CD8-positive, alpha-beta memory T cell (primary cell): ENCODE measurements around the gene CDHR3. TPM values are rescaled to one million over a fixed set of nuclear protein-coding genes. Genes with fewer than 3 reads are reported as not detected.

Experiments used
- CTCF ChIA-PET: fragments of 350-600 bp; sonication (Branson Sonifier 250); formaldehyde crosslinking; loops from one replicate; lab custom pipeline; 2021; ENCODE audit warnings: antibody characterized with exemption; lab: Charles Lee
- POLR2A ChIA-PET: fragments of 350-600 bp; sonication (Branson Sonifier 250); formaldehyde crosslinking; loops from one replicate; lab custom pipeline; 2021; ENCODE audit warnings: antibody characterized with exemption; lab: Charles Lee
- DNase-seq, 5 donors: peaks; one replicate each; pipeline versions ENCODE4 v3.0.0 to v3.0.0-alpha.2; 2020 to 2022; ENCODE audit warnings: mixed read lengths in 1 of 5
- H3K27ac ChIP-seq: one replicate; pipeline ENCODE4 v1.7.0; 2013; ENCODE audit warnings: low read depth, mild to moderate bottlenecking, low read length, moderate library complexity
- H3K27me3 ChIP-seq: 2 replicates; pipeline ENCODE4 v1.7.0; 2013; ENCODE audit warnings: low read length, mild to moderate bottlenecking; ENCODE audit not compliant: insufficient read depth, poor library complexity, severe bottlenecking
- H3K36me3 ChIP-seq: 2 replicates; pipeline ENCODE4 v1.7.0; 2013; ENCODE audit warnings: mild to moderate bottlenecking, low read length, moderate library complexity; ENCODE audit not compliant: insufficient read depth
- H3K4me1 ChIP-seq: 2 replicates; pipeline ENCODE4 v1.7.0; 2013; ENCODE audit warnings: mild to moderate bottlenecking, low read length, moderate library complexity; ENCODE audit not compliant: insufficient read depth
- H3K4me3 ChIP-seq: 2 replicates; pipeline ENCODE4 v1.7.0; 2013; ENCODE audit warnings: mild to moderate bottlenecking, low read length
- H3K9me3 ChIP-seq: 2 replicates; pipeline ENCODE4 v1.7.0; 2013; ENCODE audit warnings: mild to moderate bottlenecking, low read length
- H3K27ac Mint-ChIP-seq, 8 donors: one replicate each; pipeline ENCODE4 v1.8.0; 2020 to 2021; ENCODE audit warnings: mixed read lengths in 8 of 8, mild to moderate bottlenecking in 6 of 8, inconsistent platforms in 3 of 8, moderate library complexity in 3 of 8
- H3K27me3 Mint-ChIP-seq, 2 donors: one replicate each; pipeline ENCODE4 v1.8.0; 2020 to 2021; ENCODE audit warnings: mixed read lengths in 2 of 2, mild to moderate bottlenecking in 1 of 2, moderate library complexity in 1 of 2
- H3K36me3 Mint-ChIP-seq, 3 donors: one replicate each; pipeline ENCODE4 v1.8.0; 2020 to 2021; ENCODE audit warnings: mixed read lengths in 3 of 3, inconsistent platforms in 1 of 3, mild to moderate bottlenecking in 1 of 3
- H3K4me1 Mint-ChIP-seq, 3 donors: one replicate each; pipeline ENCODE4 v1.8.0; 2020 to 2021; ENCODE audit warnings: mixed read lengths in 3 of 3, inconsistent platforms in 1 of 3, mild to moderate bottlenecking in 1 of 3
- H3K4me3 Mint-ChIP-seq, 7 donors: one replicate each; pipeline ENCODE4 v1.8.0; 2020 to 2021; ENCODE audit warnings: mixed read lengths in 7 of 7, mild to moderate bottlenecking in 6 of 7, moderate library complexity in 4 of 7, inconsistent platforms in 2 of 7
- H3K9me3 Mint-ChIP-seq, 5 donors: one replicate each; pipeline ENCODE4 v1.8.0; 2020 to 2022; ENCODE audit warnings: mixed read lengths in 5 of 5, mild to moderate bottlenecking in 3 of 5, moderate library complexity in 2 of 5, inconsistent platforms in 1 of 5
- polyA plus RNA-seq: library from polyadenylated mRNA; unstranded; fragments of 300-500 nt; fragmentation: Illumina TruSeq; gene quantifications from one replicate; pipeline ENCODE4 v1.2.3, GENCODE V29; 2021
- total RNA-seq, 2 experiments: library from RNA; stranded (reverse); gene quantifications; one replicate each; pipeline ENCODE4 v1.2.3, GENCODE V29; 2021

CDHR3 gene
- total and polyA plus RNA-seq, 3 experiments from 2014 or later, result 0.55 to 1.7 (median 1.4) TPM

DNA sequence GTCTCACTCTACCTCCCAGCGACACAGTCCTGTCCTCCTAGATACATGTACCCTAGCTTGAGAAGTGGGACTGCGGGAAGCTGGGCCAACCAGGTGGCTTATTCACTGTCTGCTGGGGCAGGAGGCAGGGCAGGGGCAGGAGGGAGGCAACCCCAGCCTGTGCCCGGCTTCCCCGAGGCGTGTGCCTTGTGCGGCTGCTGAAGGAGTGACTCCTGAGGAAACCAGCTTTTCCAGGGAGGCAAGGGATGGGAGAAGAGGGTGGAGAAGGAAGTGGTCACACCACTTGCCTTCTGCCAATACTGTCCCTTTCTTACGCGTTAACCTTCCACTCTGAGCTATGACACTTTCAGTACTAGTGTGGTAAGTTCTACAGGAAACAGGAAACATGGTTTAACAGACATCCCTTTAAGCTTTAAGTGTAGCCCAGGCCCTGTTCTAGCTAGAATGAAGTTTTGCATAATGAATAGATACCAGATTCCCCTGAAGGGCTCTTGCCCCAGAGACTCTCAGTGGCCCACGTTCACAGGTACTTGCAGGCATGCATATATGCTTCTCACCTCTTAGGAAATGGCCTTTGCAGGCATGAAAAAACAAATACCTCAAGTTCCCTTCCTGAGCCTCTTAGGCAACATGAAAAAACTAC is 108.4 kb downstream of the CDHR3 start:
- POLR2A ChIA-PET, result interaction anchor here (0.6 to 2.2 kb wide), 6 partner anchors 11 to 64 kb away, joined by 3 to 28 read pairs (median 4); partner anchors contain the start of gene SYPL1
- Mint-ChIP-seq H3K27ac (peak overlapping the region; percentile 83 to 97 (median 90)), H3K4me1 (peaks cover 38 to 46% (median 38%) of the 10 kb centered on the region in 3 donors), H3K36me3 (no peaks in the 10 kb centered on the region), H3K4me3 (peak overlapping the region; percentile 35 to 83 (median 81)), H3K27me3 (no peaks in the 10 kb centered on the region), H3K9me3 (no peaks in the 10 kb centered on the region)
- Histone ChIP-seq H3K4me3 (peak overlapping the region; percentile 53), H3K36me3 (no peaks in the 10 kb centered on the region), H3K27ac (peak overlapping the region; percentile 52), H3K4me1 (peaks cover 38% of the 10 kb centered on the region), H3K27me3 (no peaks in the 10 kb centered on the region), H3K9me3 (no peaks in the 10 kb centered on the region)
- CTCF ChIA-PET, result interaction anchor here (0.8 to 2.5 kb wide), 8 partner anchors 11 to 105 kb away, joined by 3 to 20 read pairs (median 3); no protein-coding TSS in a partner anchor
- DNase-seq, result peak in 3 of 5 donors; percentile 7 to 73 (median 61)

DNA sequence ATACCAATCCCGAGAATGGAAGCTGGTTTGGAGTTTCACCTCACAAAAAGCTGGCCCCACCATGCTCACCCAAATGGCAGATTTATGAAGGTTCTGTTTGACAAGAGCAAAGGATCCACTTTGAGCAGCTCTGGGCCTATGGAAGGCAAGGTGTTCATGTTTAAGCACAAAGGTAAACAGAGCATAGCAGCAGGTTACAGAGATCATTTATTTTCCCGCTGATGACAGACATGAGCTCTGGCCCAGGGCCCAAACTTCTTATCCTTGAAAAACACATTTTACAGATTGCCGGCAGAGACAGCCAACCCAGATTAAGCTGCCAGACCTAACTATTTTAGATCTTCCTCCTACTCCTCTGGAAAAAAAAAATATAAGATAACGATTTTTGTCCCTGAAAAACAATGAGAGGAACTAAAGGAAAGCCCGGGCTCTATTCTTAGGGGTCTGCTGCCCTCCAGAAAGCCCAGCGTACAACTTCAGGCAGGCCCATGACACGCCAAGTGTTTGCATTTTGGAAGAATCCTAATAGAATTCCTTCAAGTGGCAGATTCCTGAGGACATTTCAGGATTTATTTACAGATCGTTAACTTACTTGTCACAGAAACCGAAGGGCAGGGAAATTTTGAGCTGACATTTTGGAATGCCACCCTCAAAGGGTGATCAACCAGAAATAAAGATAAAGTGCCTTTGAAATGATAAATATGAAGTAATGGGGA is 109.1 kb downstream of the CDHR3 start:
- CTCF ChIA-PET, result interaction anchor here (0.8 to 2.5 kb wide), 8 partner anchors 10 to 105 kb away, joined by 3 to 20 read pairs (median 3); no protein-coding TSS in a partner anchor
- H3K9me3 ChIP-seq, result no peaks in the 10 kb centered on the region
- peak overlapping the region in 6 of 7 donors; percentile 80 to 83 (median 81) for H3K4me3 Mint-ChIP-seq
- peak overlapping the region; percentile 37 for H3K4me3 ChIP-seq
- peak overlapping the region; percentile 52 for H3K27ac ChIP-seq
- H3K36me3 ChIP-seq, result no peaks in the 10 kb centered on the region
- no peaks in the 10 kb centered on the region for H3K27me3 ChIP-seq
- peak overlapping the region; percentile 83 to 97 (median 90) for H3K27ac Mint-ChIP-seq
- H3K27me3 Mint-ChIP-seq, result no peaks in the 10 kb centered on the region
- DNase-seq, result no peak
- H3K4me1 ChIP-seq, result peaks cover 38% of the 10 kb centered on the region
- peaks cover 38 to 53% (median 41%) of the 10 kb centered on the region in 3 donors for H3K4me1 Mint-ChIP-seq
- no peaks in the 10 kb centered on the region for H3K9me3 Mint-ChIP-seq
- H3K36me3 Mint-ChIP-seq, result no peaks in the 10 kb centered on the region
- POLR2A ChIA-PET, result interaction anchor here (1.0 to 2.2 kb wide), 5 partner anchors 11 to 40 kb away, joined by 3 to 28 read pairs (median 4); partner anchors contain the start of gene SYPL1

DNA sequence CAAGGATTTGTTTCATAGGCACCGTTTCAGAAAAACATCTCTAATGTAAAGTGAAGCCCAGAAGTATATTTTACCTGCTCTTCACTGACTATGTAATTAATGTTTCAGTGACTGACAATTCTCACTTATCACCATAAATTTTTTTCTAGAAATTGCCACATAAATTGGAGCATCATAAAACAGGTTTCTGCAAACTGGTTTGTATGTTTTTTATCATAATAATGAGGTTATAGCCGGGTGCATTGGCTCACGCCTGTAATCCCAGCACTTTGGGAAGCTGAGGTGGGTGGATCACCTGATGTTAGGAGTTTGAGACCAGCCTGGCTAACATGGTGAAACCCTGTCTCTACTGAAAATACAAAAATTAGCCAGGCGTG is 109.6 kb downstream of the CDHR3 start:
- Histone ChIP-seq H3K4me1 (peaks cover 38% of the 10 kb centered on the region), H3K9me3 (no peaks in the 10 kb centered on the region), H3K27me3 (no peaks in the 10 kb centered on the region), H3K27ac (peak overlapping the region; percentile 10), H3K36me3 (no peaks in the 10 kb centered on the region), H3K4me3 (no peak overlapping the region)
- H3K27ac Mint-ChIP-seq, result peak overlapping the region in 7 of 8 donors; percentile 36 to 97 (median 88)
- no peak for DNase-seq
- H3K9me3 Mint-ChIP-seq, result no peaks in the 10 kb centered on the region
- ChIA-PET CTCF (interaction anchor here (1.0 to 2.6 kb wide), 4 partner anchors 15 to 81 kb away, joined by 3 to 20 read pairs (median 5); no protein-coding TSS in a partner anchor), POLR2A (interaction anchor here (2.2 kb wide), 1 partner anchor 40 kb away, joined by 28 read pairs; the partner anchor contains the start of gene SYPL1)
- no peak overlapping the region for H3K4me3 Mint-ChIP-seq
- H3K36me3 Mint-ChIP-seq, result no peaks in the 10 kb centered on the region
- peaks cover 41 to 56% (median 46%) of the 10 kb centered on the region in 3 donors for H3K4me1 Mint-ChIP-seq
- no peaks in the 10 kb centered on the region for H3K27me3 Mint-ChIP-seq

DNA sequence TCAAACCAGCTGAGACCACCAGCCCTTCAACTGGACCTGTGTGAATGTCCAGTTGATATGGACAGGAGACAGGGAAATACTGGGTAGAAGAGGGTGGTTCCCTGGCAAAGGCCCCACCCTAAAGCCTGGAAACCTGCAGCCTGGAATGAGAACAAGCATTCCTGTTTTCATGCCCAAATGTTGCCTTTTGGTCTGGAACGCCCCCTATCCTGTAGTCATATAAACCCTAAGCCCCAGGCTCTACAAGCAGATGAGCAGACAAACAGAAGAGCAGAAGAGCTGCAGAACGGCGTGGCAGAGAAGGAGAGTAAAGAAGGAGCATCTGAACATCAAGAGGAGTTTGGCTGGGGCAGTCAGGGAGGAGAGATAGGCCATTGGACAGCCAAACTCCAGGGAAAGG is 110.6 kb downstream of the CDHR3 start:
- no peaks in the 10 kb centered on the region for H3K36me3 ChIP-seq
- CTCF ChIA-PET, result interaction anchor here (1.3 to 3.3 kb wide), 3 partner anchors 9 to 81 kb away, joined by 3 to 9 read pairs (median 7); no protein-coding TSS in a partner anchor
- H3K4me1 ChIP-seq, result peaks cover 38% of the 10 kb centered on the region
- no peak overlapping the region for H3K27ac ChIP-seq
- POLR2A ChIA-PET, result no interaction called here
- Mint-ChIP-seq H3K27me3 (no peaks in the 10 kb centered on the region), H3K36me3 (no peaks in the 10 kb centered on the region), H3K4me3 (no peak overlapping the region), H3K27ac (peak overlapping the region in 5 of 8 donors; percentile 44 to 92 (median 66)), H3K4me1 (peaks cover 38 to 56% (median 46%) of the 10 kb centered on the region in 3 donors), H3K9me3 (no peaks in the 10 kb centered on the region)
- no peak for DNase-seq
- no peaks in the 10 kb centered on the region for H3K9me3 ChIP-seq
- H3K4me3 ChIP-seq, result no peak overlapping the region
- H3K27me3 ChIP-seq, result no peaks in the 10 kb centered on the region

DNA sequence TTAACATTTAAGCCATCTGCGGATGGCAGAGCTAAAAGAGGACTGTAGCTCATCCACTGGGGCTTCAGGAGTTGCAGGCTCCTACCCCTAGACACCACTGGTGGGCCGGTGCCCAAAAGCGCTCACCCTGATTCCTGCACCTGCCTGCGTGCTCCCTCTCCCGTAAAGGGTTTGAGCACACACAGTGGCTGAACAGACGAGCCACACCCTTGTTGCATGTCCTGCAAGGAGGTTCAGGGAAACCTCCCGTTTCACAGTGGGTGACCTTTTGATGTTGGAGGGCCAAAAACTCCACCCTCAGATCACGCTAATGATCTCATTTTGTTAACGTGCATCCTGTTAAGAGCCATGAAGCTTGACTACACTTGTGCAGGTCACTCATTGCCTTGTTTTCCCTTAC is 111.2 kb downstream of the CDHR3 start:
- H3K27ac Mint-ChIP-seq, result peak overlapping the region in 1 of 8 donors; percentile 90
- H3K36me3 Mint-ChIP-seq, result no peaks in the 10 kb centered on the region
- Histone ChIP-seq H3K27ac (no peak overlapping the region), H3K4me3 (no peak overlapping the region), H3K9me3 (no peaks in the 10 kb centered on the region), H3K4me1 (peaks cover 38% of the 10 kb centered on the region), H3K36me3 (no peaks in the 10 kb centered on the region), H3K27me3 (no peaks in the 10 kb centered on the region)
- H3K4me3 Mint-ChIP-seq, result no peak overlapping the region
- H3K9me3 Mint-ChIP-seq, result no peaks in the 10 kb centered on the region
- DNase-seq, result no peak
- ChIA-PET POLR2A (interaction anchor here (1.6 kb wide), 1 partner anchor 38 kb away, joined by 5 read pairs; the partner anchor contains the start of gene SYPL1), CTCF (interaction anchor here (1.3 to 3.3 kb wide), 3 partner anchors 10 to 80 kb away, joined by 3 to 9 read pairs (median 7); no protein-coding TSS in a partner anchor)
- no peaks in the 10 kb centered on the region for H3K27me3 Mint-ChIP-seq
- peaks cover 38 to 56% (median 46%) of the 10 kb centered on the region in 3 donors for H3K4me1 Mint-ChIP-seq

DNA sequence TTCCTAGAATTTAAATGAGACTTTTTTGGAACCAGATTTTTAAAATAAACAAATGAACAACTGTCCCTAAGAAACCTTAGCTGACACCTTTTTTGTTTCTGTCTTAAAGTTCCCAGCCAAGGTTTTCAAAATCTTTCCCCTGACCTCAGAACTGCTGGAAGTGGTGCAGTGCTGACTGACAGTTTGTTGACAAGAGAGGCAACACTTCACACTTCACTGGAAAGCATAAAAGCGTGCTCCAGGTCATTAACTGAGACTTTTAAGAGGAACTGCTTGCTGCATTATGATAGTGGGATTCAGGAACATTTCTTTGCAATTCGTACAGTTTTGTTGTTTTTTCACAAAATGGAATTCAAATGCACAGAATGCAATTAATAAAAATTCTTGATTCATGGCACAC is 112.9 kb downstream of the CDHR3 start:
- no peak overlapping the region for H3K27ac ChIP-seq
- H3K36me3 ChIP-seq, result no peaks in the 10 kb centered on the region
- no peak overlapping the region for H3K4me3 ChIP-seq
- H3K9me3 ChIP-seq, result no peaks in the 10 kb centered on the region
- Mint-ChIP-seq H3K36me3 (peaks cover 0 to 3% (median 0%) of the 10 kb centered on the region in 3 donors), H3K9me3 (no peaks in the 10 kb centered on the region), H3K27ac (no peak overlapping the region), H3K27me3 (no peaks in the 10 kb centered on the region), H3K4me3 (no peak overlapping the region), H3K4me1 (peaks cover 30 to 44% (median 36%) of the 10 kb centered on the region in 3 donors)
- POLR2A ChIA-PET, result no interaction called here
- peaks cover 30% of the 10 kb centered on the region for H3K4me1 ChIP-seq
- CTCF ChIA-PET, result interaction anchor here (3.3 kb wide), 1 partner anchor 79 kb away, joined by 9 read pairs; no protein-coding TSS in a partner anchor
- no peak for DNase-seq
- H3K27me3 ChIP-seq, result no peaks in the 10 kb centered on the region

DNA sequence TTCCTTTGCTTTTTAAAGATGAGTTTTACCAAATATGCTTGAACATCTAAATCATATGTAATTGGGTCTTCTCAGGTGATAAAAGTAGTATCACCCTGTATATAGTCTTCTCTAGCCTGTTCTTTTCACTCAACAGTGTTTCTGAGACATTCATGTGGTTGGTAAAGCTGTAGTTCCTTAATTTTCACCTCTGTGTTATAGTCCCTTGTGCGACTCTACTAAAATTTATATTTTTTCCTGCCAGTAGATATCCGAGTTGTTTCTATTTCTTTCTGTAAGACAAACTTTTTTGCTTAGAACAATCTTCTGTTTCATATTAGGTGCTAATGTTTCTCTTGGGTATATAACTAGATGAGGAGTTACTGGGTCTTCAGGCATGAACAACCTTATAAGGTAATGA is 113.5 kb downstream of the CDHR3 start:
- CTCF ChIA-PET, result no interaction called here
- Mint-ChIP-seq H3K9me3 (no peaks in the 10 kb centered on the region), H3K27ac (no peak overlapping the region), H3K4me1 (peaks cover 24 to 38% (median 30%) of the 10 kb centered on the region in 3 donors), H3K4me3 (no peak overlapping the region), H3K27me3 (no peaks in the 10 kb centered on the region), H3K36me3 (peaks cover 0 to 3% (median 0%) of the 10 kb centered on the region in 3 donors)
- DNase-seq, result no peak
- H3K4me3 ChIP-seq, result no peak overlapping the region
- H3K36me3 ChIP-seq, result no peaks in the 10 kb centered on the region
- H3K27me3 ChIP-seq, result no peaks in the 10 kb centered on the region
- POLR2A ChIA-PET, result no interaction called here
- no peaks in the 10 kb centered on the region for H3K9me3 ChIP-seq
- H3K4me1 ChIP-seq, result peaks cover 25% of the 10 kb centered on the region
- no peak overlapping the region for H3K27ac ChIP-seq
